Endothelial cell of umbilical vein (primary cell): ENCODE measurements around the gene MRPS18B. TPM values are rescaled to one million over a fixed set of nuclear protein-coding genes. Genes with fewer than 3 reads are reported as not detected.

Experiments
- BruUV-seq: library from RNA; stranded (reverse); fragments of 400-500 nt; replicated peaks from 2 replicates; lab custom pipeline; 2021; lab: Mats Ljungman, UMichigan
- CTCF ChIA-PET: fragments of 300-600, 350-600 bp; sonication (Branson Sonifier 250); formaldehyde crosslinking; loops from one replicate; lab custom pipeline; 2021; ENCODE audit warnings: antibody characterized with exemption, inconsistent platforms; lab: Charles Lee
- POLR2A ChIA-PET: fragments of 300-600, 350-600 bp; sonication (Branson Sonifier 250); formaldehyde crosslinking; loops from one replicate; lab custom pipeline; 2021; ENCODE audit warnings: antibody characterized with exemption, inconsistent platforms; lab: Charles Lee
- DNase-seq: peaks from one replicate; pipeline ENCODE4 v3.0.0-alpha.2; 2011; ENCODE audit warnings: low read depth, low spot score
- FAIRE-seq: peaks from 2 replicates; lab custom pipeline; 2011; peaks lifted over from hg19 to GRCh38; lab: Jason Lieb, UNC
- H2AFZ ChIP-seq: 2 replicates; pipeline ENCODE4 v1.6.0; 2012; ENCODE audit warnings: low read depth, low read length, control low read depth, inconsistent platforms
- H3K27ac ChIP-seq: 2 replicates; pipeline ENCODE4 v1.5.1; 2011; ENCODE audit warnings: low read depth, mild to moderate bottlenecking, control low read depth, low read length, moderate library complexity; ENCODE audit not compliant: insufficient read depth
- H3K27me3 ChIP-seq, 2 experiments: 2 replicates each; pipeline versions ENCODE4 v1.6.0 to v1.6.1; 2011; ENCODE audit warnings: low read length in 2 of 2, mixed read lengths in 1 of 2; ENCODE audit not compliant: control insufficient read depth in 2 of 2, insufficient read depth in 2 of 2
- H3K36me3 ChIP-seq, 2 experiments: 2 replicates in 1 of 2; 3 replicates in 1 of 2; pipeline ENCODE4 v1.5.1; 2011; ENCODE audit warnings: low read length in 2 of 2, mild to moderate bottlenecking in 1 of 2, moderate library complexity in 1 of 2; ENCODE audit not compliant: control insufficient read depth in 2 of 2, insufficient read depth in 2 of 2; ENCODE audit errors: extremely low read depth in 1 of 2
- H3K4me1 ChIP-seq: 3 replicates; pipeline ENCODE4 v1.5.1; 2011; ENCODE audit warnings: mild to moderate bottlenecking, low read length; ENCODE audit not compliant: control insufficient read depth, insufficient read depth; ENCODE audit errors: extremely low read depth
- H3K4me2 ChIP-seq: 2 replicates; pipeline ENCODE4 v1.6.1; 2011; ENCODE audit warnings: low read length, control low read depth, mixed read lengths; ENCODE audit not compliant: insufficient read depth
- H3K4me3 ChIP-seq, 3 experiments: fragments of 200-600 bp in 1 of 3; sonication (generic), shearing (Covaris generic) in 1 of 3; replicated peaks in 1 of 3; 2 replicates each; pipeline ENCODE4 v1.5.1; 2011 to 2016; ENCODE audit warnings: control low read depth in 3 of 3, low read length in 3 of 3, mild to moderate bottlenecking in 2 of 3, inconsistent platforms in 1 of 3, low read depth in 1 of 3, moderate library complexity in 1 of 3; ENCODE audit not compliant: insufficient read depth in 1 of 3
- H3K79me2 ChIP-seq: 2 replicates; pipeline ENCODE4 v1.6.0; 2012; ENCODE audit warnings: low read length, inconsistent platforms; ENCODE audit not compliant: control insufficient read depth, insufficient read depth
- H3K9ac ChIP-seq: replicated peaks from 2 replicates; pipeline ENCODE3; 2011; ENCODE audit warnings: low read length, control low read depth; ENCODE audit not compliant: insufficient read depth; ENCODE audit errors: extremely low read depth
- H3K9me1 ChIP-seq: replicated peaks from 3 replicates; pipeline ENCODE4 v1.6.0; 2011; ENCODE audit warnings: mild to moderate bottlenecking, low read length; ENCODE audit not compliant: control insufficient read depth, insufficient read depth; ENCODE audit errors: extremely low read depth
- H3K9me3 ChIP-seq: replicated peaks from 2 replicates; pipeline ENCODE4 v1.5.1; 2012; ENCODE audit warnings: low read length, inconsistent platforms; ENCODE audit not compliant: control insufficient read depth, insufficient read depth
- H4K20me1 ChIP-seq: replicated peaks from 2 replicates; pipeline ENCODE3; 2011; ENCODE audit warnings: mild to moderate bottlenecking, low read length; ENCODE audit not compliant: control insufficient read depth, insufficient read depth; ENCODE audit errors: extremely low read depth
- CTCF ChIP-seq, 2 donors: IDR thresholded peaks; 1 replicate in 1 of 2; 2 replicates in 1 of 2; pipeline ENCODE4 v1.5.1; 2011; ENCODE audit warnings: low read length in 2 of 2, mild to moderate bottlenecking in 2 of 2, moderate library complexity in 2 of 2, control low read depth in 1 of 2, inconsistent platforms in 1 of 2, low read depth in 1 of 2; ENCODE audit not compliant: insufficient read depth in 1 of 2; ENCODE audit errors: extremely low read depth in 1 of 2
- EZH2 ChIP-seq: IDR thresholded peaks from 2 replicates; pipeline ENCODE4 v1.6.1; 2012; ENCODE audit warnings: borderline replicate concordance, low read depth, mild to moderate bottlenecking, moderate library complexity, low read length, inconsistent platforms; ENCODE audit not compliant: severe bottlenecking
- GATA2 ChIP-seq: IDR thresholded peaks from 2 replicates; pipeline ENCODE4 v1.7.0; 2011; ENCODE audit warnings: low read depth, mild to moderate bottlenecking, moderate library complexity, mixed read lengths, low read length; ENCODE audit not compliant: insufficient read length, insufficient read depth
- MAX ChIP-seq: IDR thresholded peaks from 2 replicates; pipeline ENCODE4 v1.6.1; 2011; ENCODE audit not compliant: insufficient read depth, insufficient read length
- POLR2A ChIP-seq: IDR thresholded peaks from 2 replicates; pipeline ENCODE4 v1.6.1; 2012; ENCODE audit warnings: low read depth, mild to moderate bottlenecking, control low read depth, low read length
- dilution Hi-C: fragments of 300-500 bp; cut with MboI; formaldehyde crosslinking; loops from one replicate; pipeline ENCODE4 v1.15.0; 2019; ENCODE audit warnings: low sequenced_read_pairs; ENCODE audit not compliant: extremely low pct_ligation_motif_present
- intact Hi-C: fragments of 100-400 bp; cut with micrococcal nuclease; formaldehyde crosslinking; loops from one replicate; pipeline ENCODE4 v1.10.0; 2022
- polyA plus RNA-seq, 4 experiments: library from polyadenylated mRNA; depleted of rRNA in 3 of 4; stranded (reverse) in 3 of 4; unstranded in 1 of 4; fragments of >200 nt; gene quantifications; 2 replicates each; pipeline versions ENCODE4 v1.2.1 to v1.2.3, GENCODE V29; 2011 to 2012; ENCODE audit warnings: missing spikeins in 1 of 4
- total RNA-seq: library from RNA; stranded (reverse); gene quantifications from 2 replicates; pipeline ENCODE4 v1.2.3, GENCODE V29; 2021

MRPS18B gene
- total and polyA plus RNA-seq, 2 donors (not counting 3 experiments of a cell fraction or from before 2014, with no cell fraction given): 32.6 to 49.1 TPM

- CTCF ChIA-PET: no interaction called here
- Histone ChIP-seq H3K9me1 (no peaks in the 10 kb centered on the region), H3K36me3 (peaks cover 2 to 15% of the 10 kb centered on the region in 2 experiments), H3K9me3 (no peaks in the 10 kb centered on the region), H3K79me2 (peaks cover 20% of the 10 kb centered on the region), H3K4me1 (peaks cover 8% of the 10 kb centered on the region), H3K9ac (no peak overlapping the region), H4K20me1 (no peaks in the 10 kb centered on the region), H2AFZ (no peak overlapping the region), H3K4me2 (no peak overlapping the region), H3K27ac (no peak overlapping the region), H3K27me3 (no peaks in the 10 kb centered on the region), H3K4me3 (no peak overlapping the region)
- TF ChIP-seq EZH2: no peak
- no peak for TF ChIP-seq POLR2A
- no TSS peak for BruUV-seq
- dilution Hi-C loops: no loop called here
- intact Hi-C loops: no loop called here
- DNase-seq (no peak), FAIRE-seq (no peak)
- POLR2A ChIA-PET: no interaction called here
Observed at GRCh38 chr6:30644769-30645168, 27.1 kb downstream of the MRPS18B start.

GRCh38 chr6:30645989-30646388, 28.3 kb downstream of the MRPS18B start:
- POLR2A ChIA-PET: no interaction called here
- dilution Hi-C loops: no loop called here
- no peaks in the 10 kb centered on the region for H3K27me3 ChIP-seq
- H3K79me2 ChIP-seq: peaks cover 20% of the 10 kb centered on the region
- DNase-seq (no peak), FAIRE-seq (no peak)
- H3K9me3 ChIP-seq: no peaks in the 10 kb centered on the region
- peaks cover 8% of the 10 kb centered on the region for H3K4me1 ChIP-seq
- TF ChIP-seq CTCF (IDR thresholded peaks at IDR 0.05; ENCODE audit: extremely low read depth in 1 of 2, insufficient read depth in 1 of 2, low read depth in 1 of 2, low read length in 2 of 2) (no peak), GATA2 (no peak), MAX (no peak)
- no TSS peak for BruUV-seq
- H3K36me3 ChIP-seq: peaks cover 2 to 9% of the 10 kb centered on the region in 2 experiments
- CTCF ChIA-PET: no interaction called here
- no peak overlapping the region for H3K9ac ChIP-seq
- peak overlapping the region; percentile 60 for H3K4me2 ChIP-seq
- intact Hi-C loops: loop anchor here (2.0 kb wide), 1 partner anchor 75 kb away; the partner anchor contains the start of gene TUBB
- no peak overlapping the region for H3K4me3 ChIP-seq
- no peak overlapping the region for H3K27ac ChIP-seq
- H4K20me1 ChIP-seq: no peaks in the 10 kb centered on the region
- H3K9me1 ChIP-seq: no peaks in the 10 kb centered on the region
- no peak overlapping the region for H2AFZ ChIP-seq
